Cardiac muscle cell (in vitro differentiated cells and primary cell): ENCODE data around the gene UBR4. TPM values are rescaled to one million over a fixed set of nuclear protein-coding genes. Genes with fewer than 3 reads are reported as not detected.
A peak's percentile ranks its signal among the peaks of the same experiment; 100 is the strongest.
"Not testable (repeated sequence)": the region's sequence is repeated elsewhere in the genome, so short reads cannot be mapped to it uniquely, and the experiment has no call there.

Experiments used
- DNase-seq, 2 donors: peaks; one replicate each; pipeline versions ENCODE4 v3.0.0 to v3.0.0-alpha.2; 2010 to 2017; ENCODE audit warnings: low read depth in 1 of 2, low spot score in 1 of 2
- H3K27ac ChIP-seq: fragments of 200-600 bp; sonication (generic); 2 replicates; pipeline ENCODE4 v1.5.1; 2016
- H3K27me3 ChIP-seq: fragments of 200-600 bp; sonication (generic); 2 replicates; pipeline ENCODE4 v1.6.0; 2016; ENCODE audit warnings: control low read depth
- H3K36me3 ChIP-seq: fragments of 200-600 bp; sonication (generic); 2 replicates; pipeline ENCODE4 v1.5.1; 2016; ENCODE audit warnings: control low read depth
- H3K4me1 ChIP-seq: fragments of 200-600 bp; sonication (generic); 2 replicates; pipeline ENCODE4 v1.8.1; 2017; ENCODE audit warnings: low read depth, mild to moderate bottlenecking, mixed run types
- H3K4me3 ChIP-seq: fragments of 200-600 bp; sonication (generic); 2 replicates; pipeline ENCODE4 v1.5.1; 2016; ENCODE audit warnings: mild to moderate bottlenecking
- H3K9me3 ChIP-seq: fragments of 200-600 bp; sonication (generic); 2 replicates; pipeline ENCODE4 v1.5.1; 2017; ENCODE audit warnings: low read depth, mild to moderate bottlenecking, control low read depth
- CTCF ChIP-seq: IDR thresholded peaks from 2 replicates; pipeline ENCODE4 v1.5.1; 2012; ENCODE audit warnings: low read depth, mild to moderate bottlenecking, low read length
- polyA plus RNA-seq: library from polyadenylated mRNA; unstranded; fragments of >200 nt; fragmentation: Nextera tagmentation; extraction: Ambion mirVana; gene quantifications from 2 replicates; pipeline ENCODE4 v1.2.1, GENCODE V29; 2016
- total RNA-seq: library from RNA; depleted of rRNA; stranded (reverse); fragments of >200 nt; gene quantifications from 2 replicates; pipeline ENCODE4 v1.2.3, GENCODE V29; 2016

Gene UBR4
- total and polyA plus RNA-seq, 2 experiments from 2014 or later = 76.4 to 206 TPM

- DNase-seq = no peak
- peaks cover 4% of the 10 kb centered on the region for H3K4me1 ChIP-seq
- H3K27ac ChIP-seq = no peak overlapping the region
- no peak overlapping the region for H3K4me3 ChIP-seq
- no peak for TF ChIP-seq CTCF
- no peaks in the 10 kb centered on the region for H3K9me3 ChIP-seq
- H3K27me3 ChIP-seq = no peaks in the 10 kb centered on the region
- H3K36me3 ChIP-seq = peaks cover 83% of the 10 kb centered on the region
Observed at GRCh38 chr1:19191811-19192210, 18.3 kb downstream of the UBR4 start.

GRCh38 chr1:19190468-19190867, 19.6 kb downstream of the UBR4 start:
- peaks cover 83% of the 10 kb centered on the region for H3K36me3 ChIP-seq
- peaks cover 4% of the 10 kb centered on the region for H3K4me1 ChIP-seq
- H3K27ac ChIP-seq = no peak overlapping the region
- no peaks in the 10 kb centered on the region for H3K27me3 ChIP-seq
- no peaks in the 10 kb centered on the region for H3K9me3 ChIP-seq
- no peak overlapping the region for H3K4me3 ChIP-seq
- no peak for DNase-seq
- no peak for TF ChIP-seq CTCF

GRCh38 chr1:19189270-19189669, 20.8 kb downstream of the UBR4 start:
- TF ChIP-seq CTCF = no peak
- no peaks in the 10 kb centered on the region for H3K9me3 ChIP-seq
- H3K4me1 ChIP-seq = peaks cover 4% of the 10 kb centered on the region
- H3K4me3 ChIP-seq = no peak overlapping the region
- no peaks in the 10 kb centered on the region for H3K27me3 ChIP-seq
- no peak overlapping the region for H3K27ac ChIP-seq
- H3K36me3 ChIP-seq = peaks cover 84% of the 10 kb centered on the region
- DNase-seq = no peak

- Histone ChIP-seq H3K4me3 (no peak overlapping the region), H3K27me3 (no peaks in the 10 kb centered on the region), H3K36me3 (peaks cover 84% of the 10 kb centered on the region), H3K27ac (no peak overlapping the region), H3K9me3 (no peaks in the 10 kb centered on the region), H3K4me1 (peaks cover 4% of the 10 kb centered on the region)
- no peak for TF ChIP-seq CTCF
- no peak for DNase-seq
Observed at GRCh38 chr1:19187852-19188251, 22.2 kb downstream of the UBR4 start.

- H3K27me3 ChIP-seq = no peaks in the 10 kb centered on the region
- no peak for DNase-seq
- H3K4me3 ChIP-seq = no peak overlapping the region
- H3K36me3 ChIP-seq = peaks cover 84% of the 10 kb centered on the region
- H3K9me3 ChIP-seq = no peaks in the 10 kb centered on the region
- H3K27ac ChIP-seq = no peak overlapping the region
- no peak for TF ChIP-seq CTCF
- H3K4me1 ChIP-seq = peaks cover 4% of the 10 kb centered on the region
Observed at GRCh38 chr1:19186001-19186400, 24.1 kb downstream of the UBR4 start.

GRCh38 chr1:19182223-19182622, 27.8 kb downstream of the UBR4 start:
- no peak for DNase-seq
- peaks cover 8% of the 10 kb centered on the region for H3K4me1 ChIP-seq
- H3K27me3 ChIP-seq = no peaks in the 10 kb centered on the region
- peaks cover 79% of the 10 kb centered on the region for H3K36me3 ChIP-seq
- no peaks in the 10 kb centered on the region for H3K9me3 ChIP-seq
- no peak overlapping the region for H3K4me3 ChIP-seq
- H3K27ac ChIP-seq = no peak overlapping the region
- no peak for TF ChIP-seq CTCF

GRCh38 chr1:19180265-19180657, 29.8 kb downstream of the UBR4 start:
- H3K9me3 ChIP-seq, DNase-seq, H3K27me3 ChIP-seq, H3K4me3 ChIP-seq, H3K4me1 ChIP-seq: not testable (repeated sequence)
- peak overlapping the region; percentile 61 for H3K27ac ChIP-seq
- H3K36me3 ChIP-seq = peaks cover 81% of the 10 kb centered on the region
